Neural crest cell (in vitro differentiated cells): ENCODE results near the gene CPLANE1. TPM values are rescaled to one million over a fixed set of nuclear protein-coding genes. Genes with fewer than 3 reads are reported as not detected.
"Not testable (repeated sequence)": the region's sequence is repeated elsewhere in the genome, so short reads cannot be mapped to it uniquely, and the experiment has no call there.

Experiments
- DNase-seq: peaks from one replicate; pipeline ENCODE4 v3.0.0; 2021; ENCODE audit warnings: low read depth, mixed read lengths, low spot score
- H3K27ac Mint-ChIP-seq: one replicate; pipeline ENCODE4 v1.8.0; 2021; ENCODE audit warnings: mild to moderate bottlenecking, mixed read lengths; ENCODE audit not compliant: unreplicated experiment
- H3K27me3 Mint-ChIP-seq: 2 replicates; pipeline ENCODE4 v1.8.0; 2021; ENCODE audit warnings: low read depth, mild to moderate bottlenecking, mixed read lengths
- H3K36me3 Mint-ChIP-seq: 2 replicates; pipeline ENCODE4 v1.8.0; 2021; ENCODE audit warnings: low read depth, mild to moderate bottlenecking, mixed read lengths
- H3K4me1 Mint-ChIP-seq: 2 replicates; pipeline ENCODE4 v1.8.0; 2021; ENCODE audit warnings: mixed read lengths
- H3K4me3 Mint-ChIP-seq: one replicate; pipeline ENCODE4 v1.8.0; 2021; ENCODE audit warnings: mild to moderate bottlenecking, mixed read lengths
- H3K9me3 Mint-ChIP-seq: 2 replicates; pipeline ENCODE4 v1.8.0; 2021; ENCODE audit warnings: mixed read lengths
- CTCF ChIP-seq: fragments of 200-600 bp; sonication (generic); conservative IDR thresholded peaks from 2 replicates; pipeline ENCODE4 v1.5.0; 2021; ENCODE audit warnings: antibody characterized with exemption, mild to moderate bottlenecking
- total RNA-seq: library from RNA; stranded (reverse); gene quantifications from 2 replicates; pipeline ENCODE4 v1.2.1, GENCODE V29; 2021

CPLANE1 gene
- total RNA-seq, 1 donor from 2014 or later: 25.8 TPM

GRCh38 chr5:37111426-37112382 lies 137.5 kb downstream of the CPLANE1 start:
- no peaks in the 10 kb centered on the region for H3K9me3 Mint-ChIP-seq
- H3K27ac Mint-ChIP-seq: no peak overlapping the region
- DNase-seq: no peak
- peaks cover 41% of the 10 kb centered on the region for H3K36me3 Mint-ChIP-seq
- no peaks in the 10 kb centered on the region for H3K4me1 Mint-ChIP-seq
- no peaks in the 10 kb centered on the region for H3K27me3 Mint-ChIP-seq
- TF ChIP-seq CTCF: no peak
- no peak overlapping the region for H3K4me3 Mint-ChIP-seq

DNA sequence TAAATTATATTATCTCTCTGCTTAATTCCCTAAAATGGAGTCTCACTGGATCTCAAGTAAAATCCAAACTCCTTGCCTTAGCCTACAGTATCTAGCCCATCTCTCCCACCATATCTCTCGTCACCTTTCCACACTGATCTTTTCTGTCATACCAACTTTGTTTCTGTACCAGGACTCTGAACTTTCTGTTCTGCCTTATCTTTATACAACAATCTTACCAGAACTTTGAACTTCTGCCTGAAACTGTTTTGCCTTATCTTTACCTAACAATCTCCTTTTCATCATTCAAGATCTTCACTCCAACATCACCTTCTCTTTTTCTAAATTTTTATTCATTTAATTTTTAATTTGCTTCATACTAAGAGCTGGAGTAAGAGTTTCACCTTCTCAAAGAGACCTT lies 139.0 kb downstream of the CPLANE1 start:
- Mint-ChIP-seq H3K27ac (no peak overlapping the region), H3K9me3 (no peaks in the 10 kb centered on the region), H3K4me1 (no peaks in the 10 kb centered on the region), H3K4me3 (no peak overlapping the region), H3K36me3 (peaks cover 47% of the 10 kb centered on the region), H3K27me3 (no peaks in the 10 kb centered on the region)
- TF ChIP-seq CTCF: no peak
- DNase-seq: no peak

GRCh38 chr5:37109338-37109737 lies 139.8 kb downstream of the CPLANE1 start:
- H3K27ac Mint-ChIP-seq: no peak overlapping the region

GRCh38 chr5:37103302-37103701 lies 145.9 kb downstream of the CPLANE1 start:
- TF ChIP-seq CTCF: no peak
- H3K4me3 Mint-ChIP-seq: no peak overlapping the region
- no peaks in the 10 kb centered on the region for H3K27me3 Mint-ChIP-seq
- no peak for DNase-seq
- H3K9me3 Mint-ChIP-seq: peaks cover 31% of the 10 kb centered on the region
- no peak overlapping the region for H3K27ac Mint-ChIP-seq
- H3K4me1 Mint-ChIP-seq: no peaks in the 10 kb centered on the region
- peaks cover 80% of the 10 kb centered on the region for H3K36me3 Mint-ChIP-seq

More at GRCh38 chr5:37109338-37109737, 139.8 kb downstream of the CPLANE1 start:
- H3K4me3 Mint-ChIP-seq: no peak overlapping the region
- H3K36me3 Mint-ChIP-seq: peaks cover 52% of the 10 kb centered on the region
- no peaks in the 10 kb centered on the region for H3K4me1 Mint-ChIP-seq
- DNase-seq: no peak
- H3K9me3 Mint-ChIP-seq: no peaks in the 10 kb centered on the region
- TF ChIP-seq CTCF: no peak
- no peaks in the 10 kb centered on the region for H3K27me3 Mint-ChIP-seq

- H3K9me3 Mint-ChIP-seq: peaks cover 56% of the 10 kb centered on the region
Observed at GRCh38 chr5:37099267-37099666, 149.9 kb downstream of the CPLANE1 start.

DNA sequence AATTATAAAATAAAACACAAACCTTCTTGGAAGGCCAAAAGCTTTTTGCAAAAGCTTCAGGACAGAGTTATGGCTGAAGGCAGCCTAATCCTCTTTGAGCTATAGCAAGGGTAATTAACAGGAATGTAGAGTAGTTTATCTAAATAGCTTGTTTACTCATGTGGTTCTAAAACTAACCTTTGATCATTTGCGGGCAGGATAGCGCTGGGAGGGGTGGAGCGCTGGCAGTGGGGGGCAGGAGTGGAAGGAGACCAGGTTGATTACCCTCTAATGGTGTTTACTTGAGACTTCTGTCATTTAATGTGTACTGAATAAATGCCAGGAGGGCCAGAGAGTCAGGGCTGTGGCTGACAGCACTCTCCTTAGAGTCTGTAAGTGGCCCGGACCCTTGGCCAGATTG lies 155.4 kb downstream of the CPLANE1 start:
- not testable (repeated sequence) for H3K27me3 Mint-ChIP-seq, H3K4me3 Mint-ChIP-seq, H3K27ac Mint-ChIP-seq, DNase-seq
- peaks cover 92% of the 10 kb centered on the region for H3K36me3 Mint-ChIP-seq
- H3K9me3 Mint-ChIP-seq: peaks cover 44% of the 10 kb centered on the region
- peaks cover 11% of the 10 kb centered on the region for H3K4me1 Mint-ChIP-seq

More at GRCh38 chr5:37099267-37099666, 149.9 kb downstream of the CPLANE1 start:
- peaks cover 94% of the 10 kb centered on the region for H3K36me3 Mint-ChIP-seq
- DNase-seq, H3K27me3 Mint-ChIP-seq, H3K4me3 Mint-ChIP-seq, H3K27ac Mint-ChIP-seq, H3K4me1 Mint-ChIP-seq: not testable (repeated sequence)
